Omental fat pad (tissue), 4 donors: ENCODE data around the gene NRAP. TPM values are rescaled to one million over a fixed set of nuclear protein-coding genes. Genes with fewer than 3 reads are reported as not detected.

Experiments
- ATAC-seq: fragments of 150-250 bp; one replicate; pipeline ENCODE4 v1.9.1; 2016; ENCODE audit warnings: mild to moderate bottlenecking, moderate library complexity; ENCODE audit not compliant: low FRiP score
- DNase-seq: peaks from one replicate; pipeline ENCODE4 v3.0.0-alpha.2; 2019; ENCODE audit warnings: low spot score
- CTCF ChIP-seq, 3 donors: fragments of 450-650 bp; IDR thresholded peaks; one replicate each; pipeline ENCODE4 v1.5.1; 2016 to 2017; ENCODE audit warnings: antibody characterized with exemption in 3 of 3, mild to moderate bottlenecking in 3 of 3, moderate library complexity in 2 of 3
- total RNA-seq, 4 donors: library from RNA; depleted of rRNA; stranded (reverse); fragments of >200 nt; gene quantifications; one replicate each; pipeline ENCODE4 v1.1.0, GENCODE V29; 2016

NRAP gene
- total RNA-seq, 4 donors from 2014 or later = not detected

- ATAC-seq = no peak
- no peak for TF ChIP-seq CTCF (IDR thresholded peaks at IDR 0.05)
- no peak for DNase-seq
These were observed 97.0 kb downstream of the NRAP start for GRCh38 chr10:113566888-113567287.

GRCh38 chr10:113565364-113565763 is 98.5 kb downstream of the NRAP start:
- DNase-seq = no peak
- no peak for ATAC-seq
- TF ChIP-seq CTCF (IDR thresholded peaks at IDR 0.05) = no peak

- peak; percentile 85 for ATAC-seq
- peak in 2 of 3 donors; percentile 91 to 93 for TF ChIP-seq CTCF (IDR thresholded peaks at IDR 0.05)
- peak; percentile 75 for DNase-seq
These were observed 100.3 kb downstream of the NRAP start for GRCh38 chr10:113563306-113564088.

GRCh38 chr10:113562704-113563103 is 101.1 kb downstream of the NRAP start:
- ATAC-seq (no peak), DNase-seq (no peak)
- no peak for TF ChIP-seq CTCF (IDR thresholded peaks at IDR 0.05)

GRCh38 chr10:113562069-113562468 is 101.8 kb downstream of the NRAP start:
- ATAC-seq (no peak), DNase-seq (no peak)
- no peak for TF ChIP-seq CTCF (IDR thresholded peaks at IDR 0.05)

- TF ChIP-seq CTCF (IDR thresholded peaks at IDR 0.05) = no peak
- no peak for DNase-seq
- ATAC-seq = no peak
These were observed 102.6 kb downstream of the NRAP start for GRCh38 chr10:113561214-113561613.

- ATAC-seq (no peak), DNase-seq (no peak)
- no peak for TF ChIP-seq CTCF (IDR thresholded peaks at IDR 0.05)
These were observed 103.8 kb downstream of the NRAP start for GRCh38 chr10:113560071-113560470.
